ENCODE measurements around the gene MINK1.

DNA sequence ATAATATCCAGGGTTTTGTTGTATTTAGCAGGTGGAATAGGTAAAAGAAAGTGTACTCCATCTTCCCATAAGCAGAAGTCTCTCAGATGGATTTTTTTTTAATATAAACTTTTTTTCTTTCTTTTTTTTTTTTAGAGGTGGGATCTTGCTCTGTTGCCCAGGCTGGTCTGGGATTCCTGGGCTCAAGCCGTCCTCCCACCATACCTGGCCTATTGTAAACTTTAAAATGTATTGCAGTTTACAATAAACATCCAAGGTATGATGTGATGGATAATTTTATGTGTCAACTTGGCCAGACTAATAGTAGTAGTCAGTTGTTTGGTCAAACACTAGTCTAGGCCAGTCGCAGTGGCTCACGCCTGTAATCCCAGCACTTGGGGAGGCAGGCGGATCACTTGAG is 88.2 kb downstream of the MINK1 start:
- TF ChIP-seq POLR2A (IDR thresholded peaks at IDR 0.05), result no peak
- TF ChIP-seq, protein P1, sequence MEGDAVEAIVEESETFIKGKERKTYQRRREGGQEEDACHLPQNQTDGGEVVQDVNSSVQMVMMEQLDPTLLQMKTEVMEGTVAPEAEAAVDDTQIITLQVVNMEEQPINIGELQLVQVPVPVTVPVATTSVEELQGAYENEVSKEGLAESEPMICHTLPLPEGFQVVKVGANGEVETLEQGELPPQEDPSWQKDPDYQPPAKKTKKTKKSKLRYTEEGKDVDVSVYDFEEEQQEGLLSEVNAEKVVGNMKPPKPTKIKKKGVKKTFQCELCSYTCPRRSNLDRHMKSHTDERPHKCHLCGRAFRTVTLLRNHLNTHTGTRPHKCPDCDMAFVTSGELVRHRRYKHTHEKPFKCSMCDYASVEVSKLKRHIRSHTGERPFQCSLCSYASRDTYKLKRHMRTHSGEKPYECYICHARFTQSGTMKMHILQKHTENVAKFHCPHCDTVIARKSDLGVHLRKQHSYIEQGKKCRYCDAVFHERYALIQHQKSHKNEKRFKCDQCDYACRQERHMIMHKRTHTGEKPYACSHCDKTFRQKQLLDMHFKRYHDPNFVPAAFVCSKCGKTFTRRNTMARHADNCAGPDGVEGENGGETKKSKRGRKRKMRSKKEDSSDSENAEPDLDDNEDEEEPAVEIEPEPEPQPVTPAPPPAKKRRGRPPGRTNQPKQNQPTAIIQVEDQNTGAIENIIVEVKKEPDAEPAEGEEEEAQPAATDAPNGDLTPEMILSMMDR (IDR thresholded peaks at IDR 0.05), result no peak
